ENCODE measurements around the gene AUTS2. TPM values are rescaled to one million over a fixed set of nuclear protein-coding genes. Genes with fewer than 3 reads are reported as not detected.

AUTS2 gene
- total and polyA plus RNA-seq, 4 donors = 4.9 to 24.4 (median 7.0) TPM

DNA sequence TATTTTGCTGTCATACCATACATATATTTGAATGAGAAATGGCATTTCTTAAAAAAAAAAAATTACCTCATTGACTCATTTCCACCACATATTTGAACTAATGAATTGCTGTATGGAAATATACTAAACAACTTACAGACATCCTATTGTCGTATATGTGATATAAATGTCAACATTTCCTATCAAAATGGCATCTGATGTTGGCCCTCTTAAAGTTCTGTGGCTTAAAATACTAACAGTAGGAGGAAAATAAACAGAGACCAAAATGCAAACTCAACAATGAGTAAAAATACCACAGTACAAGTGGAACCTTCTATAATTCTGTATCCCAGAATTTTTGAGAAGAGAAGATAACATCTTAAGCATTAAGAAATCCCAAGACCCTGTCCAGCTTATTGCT is 1128.0 kb downstream of the AUTS2 start (continued):
- TF ChIP-seq, protein P1, sequence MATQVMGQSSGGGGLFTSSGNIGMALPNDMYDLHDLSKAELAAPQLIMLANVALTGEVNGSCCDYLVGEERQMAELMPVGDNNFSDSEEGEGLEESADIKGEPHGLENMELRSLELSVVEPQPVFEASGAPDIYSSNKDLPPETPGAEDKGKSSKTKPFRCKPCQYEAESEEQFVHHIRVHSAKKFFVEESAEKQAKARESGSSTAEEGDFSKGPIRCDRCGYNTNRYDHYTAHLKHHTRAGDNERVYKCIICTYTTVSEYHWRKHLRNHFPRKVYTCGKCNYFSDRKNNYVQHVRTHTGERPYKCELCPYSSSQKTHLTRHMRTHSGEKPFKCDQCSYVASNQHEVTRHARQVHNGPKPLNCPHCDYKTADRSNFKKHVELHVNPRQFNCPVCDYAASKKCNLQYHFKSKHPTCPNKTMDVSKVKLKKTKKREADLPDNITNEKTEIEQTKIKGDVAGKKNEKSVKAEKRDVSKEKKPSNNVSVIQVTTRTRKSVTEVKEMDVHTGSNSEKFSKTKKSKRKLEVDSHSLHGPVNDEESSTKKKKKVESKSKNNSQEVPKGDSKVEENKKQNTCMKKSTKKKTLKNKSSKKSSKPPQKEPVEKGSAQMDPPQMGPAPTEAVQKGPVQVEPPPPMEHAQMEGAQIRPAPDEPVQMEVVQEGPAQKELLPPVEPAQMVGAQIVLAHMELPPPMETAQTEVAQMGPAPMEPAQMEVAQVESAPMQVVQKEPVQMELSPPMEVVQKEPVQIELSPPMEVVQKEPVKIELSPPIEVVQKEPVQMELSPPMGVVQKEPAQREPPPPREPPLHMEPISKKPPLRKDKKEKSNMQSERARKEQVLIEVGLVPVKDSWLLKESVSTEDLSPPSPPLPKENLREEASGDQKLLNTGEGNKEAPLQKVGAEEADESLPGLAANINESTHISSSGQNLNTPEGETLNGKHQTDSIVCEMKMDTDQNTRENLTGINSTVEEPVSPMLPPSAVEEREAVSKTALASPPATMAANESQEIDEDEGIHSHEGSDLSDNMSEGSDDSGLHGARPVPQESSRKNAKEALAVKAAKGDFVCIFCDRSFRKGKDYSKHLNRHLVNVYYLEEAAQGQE (IDR thresholded peaks at IDR 0.05) = no peak
- TF ChIP-seq FOXA1 (IDR thresholded peaks at IDR 0.05) (no peak), HNF4G (IDR thresholded peaks at IDR 0.05) (no peak), JUND (IDR thresholded peaks at IDR 0.05) (no peak)

DNA sequence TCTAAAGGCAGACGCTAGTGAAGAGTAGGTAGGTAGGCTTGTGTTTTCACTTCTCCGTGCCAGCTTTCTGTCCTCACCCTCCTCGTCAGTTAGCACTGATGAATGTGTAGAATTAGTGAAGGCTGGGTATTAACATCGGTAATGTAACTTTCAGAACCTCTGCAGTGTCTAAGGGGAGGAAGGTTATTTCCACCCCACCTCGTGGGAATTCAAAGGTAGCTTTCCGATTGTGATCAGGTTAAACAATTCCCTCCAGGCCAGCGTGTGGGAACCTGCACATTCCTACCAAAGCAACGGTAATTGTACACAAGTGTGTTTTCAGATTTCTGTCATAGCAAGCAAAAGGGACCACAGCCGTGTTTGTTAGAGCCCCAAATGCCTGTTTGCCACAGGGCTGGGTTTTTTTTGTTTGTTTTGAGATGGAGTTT is 1128.7 kb downstream of the AUTS2 start:
- no peaks in the 10 kb centered on the region for H3K27me3 ChIP-seq (ENCODE audit: control insufficient read depth in 4 of 4, insufficient read depth in 4 of 4, low read length in 3 of 4)
- no peak overlapping the region for H3K9ac ChIP-seq (ENCODE audit: low read depth in 1 of 2, low read length in 2 of 2)
- H3K36me3 ChIP-seq (ENCODE audit: control insufficient read depth in 4 of 4, insufficient read depth in 3 of 4, low read depth in 1 of 4, low read length in 3 of 4) = no peaks in the 10 kb centered on the region
- no peak overlapping the region for H3K4me3 ChIP-seq (ENCODE audit: low read depth in 1 of 3, low read length in 3 of 3)
- 70% methylated on average over 9 of the region's 9 CpGs for WGBS
- H3K4me1 ChIP-seq (ENCODE audit: control insufficient read depth in 4 of 4, insufficient read depth in 4 of 4, low read length in 3 of 4) = peaks cover 8 to 39% (median 12%) of the 10 kb centered on the region in 4 donors
- H3K9me3 ChIP-seq (ENCODE audit: control insufficient read depth in 4 of 4, low read length in 3 of 4) = peaks cover 0 to 2% (median 0%) of the 10 kb centered on the region in 4 donors
- no peak for DNase-seq (ENCODE audit: low spot score)
- no peak overlapping the region for H3K27ac ChIP-seq (ENCODE audit: low read depth in 1 of 2, low read length in 2 of 2)
- no peak for TF ChIP-seq HNF4G (IDR thresholded peaks at IDR 0.05)
- no peak for TF ChIP-seq RAD21 (IDR thresholded peaks at IDR 0.05)
- TF ChIP-seq, protein P1 (IDR thresholded peaks at IDR 0.05) = no peak
- no peak for TF ChIP-seq FOXA2 (IDR thresholded peaks at IDR 0.05)
- TF ChIP-seq FOXA1 (IDR thresholded peaks at IDR 0.05) = no peak
- TF ChIP-seq RXRA (IDR thresholded peaks at IDR 0.05) = no peak
- TF ChIP-seq NR2F2 (IDR thresholded peaks at IDR 0.05) = no peak
- TF ChIP-seq SP1 (IDR thresholded peaks at IDR 0.05) = no peak
- no peak for TF ChIP-seq HNF4A (conservative IDR thresholded peaks at IDR 0.05)
- TF ChIP-seq EGR1 (IDR thresholded peaks at IDR 0.05; ENCODE audit: low read depth in 2 of 2) = no peak
- TF ChIP-seq, protein P2, sequence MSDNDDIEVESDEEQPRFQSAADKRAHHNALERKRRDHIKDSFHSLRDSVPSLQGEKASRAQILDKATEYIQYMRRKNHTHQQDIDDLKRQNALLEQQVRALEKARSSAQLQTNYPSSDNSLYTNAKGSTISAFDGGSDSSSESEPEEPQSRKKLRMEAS (IDR thresholded peaks at IDR 0.05) = no peak
- no peak for TF ChIP-seq TAF1 (conservative IDR thresholded peaks at IDR 0.05)
- no peak for TF ChIP-seq YY1 (IDR thresholded peaks at IDR 0.05)
- TF ChIP-seq, protein P3, sequence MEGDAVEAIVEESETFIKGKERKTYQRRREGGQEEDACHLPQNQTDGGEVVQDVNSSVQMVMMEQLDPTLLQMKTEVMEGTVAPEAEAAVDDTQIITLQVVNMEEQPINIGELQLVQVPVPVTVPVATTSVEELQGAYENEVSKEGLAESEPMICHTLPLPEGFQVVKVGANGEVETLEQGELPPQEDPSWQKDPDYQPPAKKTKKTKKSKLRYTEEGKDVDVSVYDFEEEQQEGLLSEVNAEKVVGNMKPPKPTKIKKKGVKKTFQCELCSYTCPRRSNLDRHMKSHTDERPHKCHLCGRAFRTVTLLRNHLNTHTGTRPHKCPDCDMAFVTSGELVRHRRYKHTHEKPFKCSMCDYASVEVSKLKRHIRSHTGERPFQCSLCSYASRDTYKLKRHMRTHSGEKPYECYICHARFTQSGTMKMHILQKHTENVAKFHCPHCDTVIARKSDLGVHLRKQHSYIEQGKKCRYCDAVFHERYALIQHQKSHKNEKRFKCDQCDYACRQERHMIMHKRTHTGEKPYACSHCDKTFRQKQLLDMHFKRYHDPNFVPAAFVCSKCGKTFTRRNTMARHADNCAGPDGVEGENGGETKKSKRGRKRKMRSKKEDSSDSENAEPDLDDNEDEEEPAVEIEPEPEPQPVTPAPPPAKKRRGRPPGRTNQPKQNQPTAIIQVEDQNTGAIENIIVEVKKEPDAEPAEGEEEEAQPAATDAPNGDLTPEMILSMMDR (IDR thresholded peaks at IDR 0.05; ENCODE audit: low read depth, low read length, missing input control) = no peak
- TF ChIP-seq, protein P4, sequence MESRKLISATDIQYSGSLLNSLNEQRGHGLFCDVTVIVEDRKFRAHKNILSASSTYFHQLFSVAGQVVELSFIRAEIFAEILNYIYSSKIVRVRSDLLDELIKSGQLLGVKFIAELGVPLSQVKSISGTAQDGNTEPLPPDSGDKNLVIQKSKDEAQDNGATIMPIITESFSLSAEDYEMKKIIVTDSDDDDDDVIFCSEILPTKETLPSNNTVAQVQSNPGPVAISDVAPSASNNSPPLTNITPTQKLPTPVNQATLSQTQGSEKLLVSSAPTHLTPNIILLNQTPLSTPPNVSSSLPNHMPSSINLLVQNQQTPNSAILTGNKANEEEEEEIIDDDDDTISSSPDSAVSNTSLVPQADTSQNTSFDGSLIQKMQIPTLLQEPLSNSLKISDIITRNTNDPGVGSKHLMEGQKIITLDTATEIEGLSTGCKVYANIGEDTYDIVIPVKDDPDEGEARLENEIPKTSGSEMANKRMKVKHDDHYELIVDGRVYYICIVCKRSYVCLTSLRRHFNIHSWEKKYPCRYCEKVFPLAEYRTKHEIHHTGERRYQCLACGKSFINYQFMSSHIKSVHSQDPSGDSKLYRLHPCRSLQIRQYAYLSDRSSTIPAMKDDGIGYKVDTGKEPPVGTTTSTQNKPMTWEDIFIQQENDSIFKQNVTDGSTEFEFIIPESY (IDR thresholded peaks at IDR 0.05) = no peak
- TF ChIP-seq JUND (IDR thresholded peaks at IDR 0.05) = no peak
- TF ChIP-seq, protein P5, sequence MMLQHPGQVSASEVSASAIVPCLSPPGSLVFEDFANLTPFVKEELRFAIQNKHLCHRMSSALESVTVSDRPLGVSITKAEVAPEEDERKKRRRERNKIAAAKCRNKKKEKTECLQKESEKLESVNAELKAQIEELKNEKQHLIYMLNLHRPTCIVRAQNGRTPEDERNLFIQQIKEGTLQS (IDR thresholded peaks at IDR 0.05) = no peak
- no peak for TF ChIP-seq GABPA (IDR thresholded peaks at IDR 0.05 in 1 of 2, conservative IDR thresholded peaks at IDR 0.05 in 1 of 2)
